HG02981 (cell line): ENCODE data around the gene HACD2.

Experiments used
- ATAC-seq: cut with Tn5 transposase; IDR thresholded peaks from one replicate; pipeline ENCODE4 v1.9.1; 2021; ENCODE audit warnings: mild to moderate bottlenecking, moderate library complexity; ENCODE audit not compliant: unreplicated experiment

HACD2 gene, protein sequence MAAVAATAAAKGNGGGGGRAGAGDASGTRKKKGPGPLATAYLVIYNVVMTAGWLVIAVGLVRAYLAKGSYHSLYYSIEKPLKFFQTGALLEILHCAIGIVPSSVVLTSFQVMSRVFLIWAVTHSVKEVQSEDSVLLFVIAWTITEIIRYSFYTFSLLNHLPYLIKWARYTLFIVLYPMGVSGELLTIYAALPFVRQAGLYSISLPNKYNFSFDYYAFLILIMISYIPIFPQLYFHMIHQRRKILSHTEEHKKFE

DNA sequence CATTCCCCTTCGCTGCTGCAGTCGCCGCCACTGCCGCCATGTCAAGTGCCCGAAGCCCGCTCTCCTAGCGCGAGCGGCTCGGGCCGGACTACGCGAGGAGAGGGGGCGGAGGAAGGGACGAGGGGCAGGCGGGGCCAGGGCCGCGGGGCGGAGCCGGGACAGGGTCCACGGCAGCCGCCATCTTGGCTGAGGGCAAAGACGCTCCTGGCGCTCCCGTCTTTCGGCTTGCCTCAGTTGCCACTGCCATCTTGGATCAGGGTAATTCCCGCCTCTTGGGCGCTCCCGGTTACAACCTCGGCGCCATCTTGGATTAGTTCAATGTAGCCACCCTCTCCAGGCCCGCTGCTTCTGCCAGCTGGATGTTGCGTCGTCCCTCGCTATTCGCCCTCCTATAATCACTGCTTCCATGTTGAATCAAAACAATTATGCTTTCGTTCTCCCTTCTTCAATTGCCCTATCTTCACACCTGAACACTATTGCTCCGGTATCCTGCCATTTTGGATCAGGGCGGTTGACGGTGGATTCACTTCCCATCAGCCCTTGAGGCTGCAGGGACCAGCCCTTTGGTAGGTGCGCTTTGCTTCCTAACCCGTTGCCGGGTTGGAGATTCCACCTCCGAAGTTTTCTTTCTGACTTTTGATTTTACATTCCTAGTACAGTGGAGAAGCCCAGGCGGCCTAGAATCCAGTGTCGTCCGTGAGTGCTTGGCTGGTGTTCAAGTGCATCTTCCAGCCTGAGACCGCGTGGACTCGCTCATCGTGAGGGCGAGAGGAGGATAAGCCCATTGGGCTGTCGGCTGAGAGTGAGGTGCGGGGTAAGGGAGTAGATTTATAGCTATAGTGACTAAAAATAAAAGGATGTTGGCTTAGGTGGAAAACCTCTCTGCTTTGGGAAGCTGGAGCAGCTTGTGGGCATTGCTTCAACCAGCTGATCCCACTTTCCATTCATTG, at the start of gene HACD2:
Gene HACD2, minus strand, starts transcription at position 66 of the 950 bp plus-strand sequence. Its CDS starts 26 bp downstream, at position 40.
- peak; percentile 93 for ATAC-seq

DNA sequence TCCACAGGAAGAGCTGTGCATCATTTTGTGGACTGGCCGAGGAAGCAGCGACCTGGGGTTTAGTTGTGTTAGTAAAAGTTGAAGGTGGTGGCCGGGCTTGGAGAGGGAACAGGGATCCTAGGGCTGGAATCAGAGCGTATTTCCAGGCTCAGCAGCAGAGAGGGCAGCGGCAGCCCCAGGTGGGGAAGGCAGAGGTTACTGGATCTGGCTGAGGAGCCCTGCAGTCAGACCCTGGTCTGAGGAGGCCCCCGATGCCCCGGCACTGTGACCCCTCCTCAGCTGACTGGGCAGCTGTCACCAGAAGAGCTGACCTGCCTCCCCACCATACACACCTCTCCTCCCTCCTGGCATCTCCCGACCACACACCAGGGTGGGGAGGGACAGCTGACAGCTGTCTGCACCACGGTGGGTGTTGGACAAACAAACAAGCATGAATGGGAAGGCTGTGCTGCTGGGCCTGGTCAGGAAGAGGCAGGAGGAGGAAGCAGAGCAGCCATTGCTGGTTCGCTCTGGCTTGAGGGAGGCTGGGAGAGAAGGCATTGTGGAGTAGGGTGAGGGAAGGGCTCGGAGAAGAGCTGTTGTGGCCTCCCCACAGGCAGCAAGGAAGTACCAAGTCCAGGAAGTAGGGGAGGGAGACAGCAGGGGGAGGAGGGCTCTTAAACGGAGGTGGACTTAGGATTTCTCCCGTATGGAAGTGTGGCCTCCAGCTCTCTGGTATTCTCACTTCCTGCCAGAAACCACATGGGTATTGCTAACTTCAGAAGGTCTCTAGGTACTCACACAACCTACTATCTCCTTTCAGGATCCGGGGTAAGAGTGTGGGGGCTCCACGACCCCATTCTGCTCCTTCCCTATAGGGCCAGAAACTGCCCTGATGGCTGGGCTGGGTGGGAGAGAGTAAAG, 49.5 kb upstream of the HACD2 start:
- no peak for ATAC-seq

DNA sequence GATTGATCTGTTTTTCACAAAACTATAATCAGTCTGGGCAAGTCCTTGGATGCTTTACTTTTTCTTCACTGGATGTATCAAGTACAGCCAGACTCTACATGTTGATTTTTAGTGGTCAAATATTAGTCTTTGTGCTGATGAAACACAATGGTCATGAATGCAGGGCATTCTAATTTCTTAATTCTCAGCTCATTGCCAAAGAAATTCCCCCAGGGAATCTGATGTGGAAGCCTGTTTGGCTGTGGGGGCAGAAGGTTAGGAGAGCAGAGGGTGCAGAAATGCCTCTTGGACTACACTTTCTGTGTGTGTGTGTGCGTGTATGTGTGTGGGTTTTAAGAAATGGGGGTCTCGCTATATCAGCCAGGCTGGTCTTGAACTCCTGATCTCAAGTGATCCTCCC, 48.7 kb upstream of the HACD2 start:
- ATAC-seq = no peak

DNA sequence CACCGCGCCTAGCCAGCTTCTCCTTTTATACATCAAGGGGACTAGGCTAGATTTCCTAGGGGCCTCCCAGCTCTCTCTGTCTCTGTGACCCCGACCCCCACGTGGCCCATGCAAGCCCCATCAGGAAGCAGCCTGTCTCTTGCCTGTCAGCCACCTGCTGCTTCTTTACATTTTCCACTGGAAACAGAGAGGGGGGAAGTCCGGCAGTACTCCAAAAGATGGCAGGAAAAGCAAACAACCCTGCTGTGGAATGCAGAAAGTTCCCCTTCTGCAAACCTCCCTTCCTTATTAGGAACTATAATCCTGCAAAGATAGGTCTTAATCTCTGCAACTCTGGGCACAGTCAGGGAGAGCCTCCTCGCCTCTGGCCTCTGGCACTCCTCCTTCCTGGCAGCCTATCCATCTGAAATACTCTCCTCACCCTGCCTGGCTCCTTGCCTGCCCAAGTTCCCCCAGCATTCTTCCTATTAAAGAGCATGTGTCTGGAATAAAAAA, 47.4 kb upstream of the HACD2 start:
- no peak for ATAC-seq

DNA sequence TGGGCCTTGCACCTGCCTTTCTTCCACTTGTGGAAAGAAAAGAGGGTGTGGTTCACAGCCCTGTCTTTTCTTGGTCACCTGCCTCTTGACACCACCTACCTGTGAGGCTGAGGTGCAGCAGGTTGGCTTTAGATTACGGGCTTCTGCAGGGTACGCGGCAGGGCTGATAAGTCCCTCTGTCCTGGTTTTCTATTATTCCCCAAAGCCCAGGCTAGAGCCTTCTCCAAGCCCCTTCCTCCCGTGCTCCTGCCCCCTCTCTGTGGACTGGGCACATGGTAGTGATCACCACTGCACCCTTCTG, 44.8 kb upstream of the HACD2 start:
- no peak for ATAC-seq

DNA sequence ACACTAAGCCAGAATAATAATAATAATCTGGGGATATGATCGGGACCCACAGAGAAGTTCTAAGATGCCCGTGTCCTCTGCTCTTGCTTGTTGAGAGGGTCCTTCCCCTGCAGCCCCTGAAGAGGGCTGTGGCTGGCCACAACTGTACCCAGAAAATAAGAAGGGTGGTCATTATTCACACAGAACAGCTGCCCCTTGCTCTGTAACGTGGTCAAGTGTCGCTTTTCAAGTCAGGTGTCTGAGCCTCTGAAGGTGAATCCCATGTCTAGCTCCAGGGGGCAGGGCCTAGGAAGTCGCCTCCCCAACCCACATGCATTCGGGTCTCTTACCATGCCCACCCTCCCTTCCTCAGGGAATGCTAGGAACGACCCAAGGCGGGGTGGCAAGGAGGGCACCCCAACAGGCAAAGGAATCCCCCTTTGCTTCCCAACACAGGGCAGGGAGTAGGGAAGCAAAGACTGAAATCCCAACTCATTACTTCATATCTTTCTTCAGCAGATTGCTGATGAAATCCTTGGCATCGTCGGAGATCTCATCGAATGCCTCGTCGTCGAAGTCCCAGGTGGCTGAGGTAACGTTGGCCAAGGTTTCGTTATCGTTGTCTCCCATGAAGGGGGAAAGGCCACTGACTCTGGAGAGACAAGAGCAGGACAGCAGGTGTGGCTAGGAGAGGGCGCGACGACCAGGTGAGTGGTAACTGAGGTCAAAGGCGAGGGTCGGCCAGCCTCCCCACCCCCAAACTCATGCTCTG, 44.3 kb upstream of the HACD2 start:
- ATAC-seq = no peak

DNA sequence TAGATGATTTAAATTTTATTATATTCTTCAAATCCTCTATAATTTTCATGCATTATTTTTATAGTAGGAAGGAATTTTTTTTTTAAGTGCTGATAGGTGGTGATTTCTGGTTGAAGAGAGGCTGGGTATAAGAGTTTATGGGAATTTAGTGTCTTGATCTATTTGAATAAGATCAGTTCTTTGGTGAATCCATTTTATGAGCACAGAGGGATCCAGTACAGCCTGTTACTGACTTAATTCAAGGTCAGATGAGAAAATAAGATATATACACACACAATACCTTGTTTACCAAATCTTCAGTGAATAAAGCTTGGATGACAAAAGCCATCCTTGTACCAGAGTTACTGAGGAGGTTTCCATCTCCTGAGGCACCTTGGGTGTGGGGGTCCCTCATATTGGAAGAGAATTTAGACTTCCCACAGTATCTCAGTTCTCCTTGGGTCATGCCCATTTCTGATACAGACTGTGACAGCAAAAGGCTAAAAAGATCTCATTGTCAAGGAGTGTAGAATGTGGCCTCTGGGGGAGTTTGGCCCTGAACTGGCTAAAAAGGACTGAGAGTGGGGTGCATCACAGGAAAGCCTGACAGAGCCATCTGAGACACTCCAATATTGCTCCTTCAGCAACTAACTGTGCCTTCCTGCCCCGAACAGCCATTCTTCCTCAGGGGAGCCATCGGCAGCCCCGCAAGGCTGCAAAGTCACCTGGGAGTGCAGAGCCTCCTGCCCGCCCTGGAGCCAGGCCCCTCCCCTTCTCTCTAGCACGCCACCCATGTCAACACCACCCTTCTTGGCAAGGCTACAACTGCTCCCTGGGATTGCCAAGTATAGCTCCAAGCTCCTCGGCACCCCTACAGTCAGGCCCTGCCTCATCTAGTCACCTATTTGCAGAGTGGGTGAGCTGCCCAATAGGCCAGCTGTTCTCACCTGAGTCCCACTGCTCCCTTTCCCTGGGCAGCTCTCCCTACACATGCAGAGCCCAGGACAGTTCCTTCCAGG, 43.1 kb upstream of the HACD2 start:
- no peak for ATAC-seq

DNA sequence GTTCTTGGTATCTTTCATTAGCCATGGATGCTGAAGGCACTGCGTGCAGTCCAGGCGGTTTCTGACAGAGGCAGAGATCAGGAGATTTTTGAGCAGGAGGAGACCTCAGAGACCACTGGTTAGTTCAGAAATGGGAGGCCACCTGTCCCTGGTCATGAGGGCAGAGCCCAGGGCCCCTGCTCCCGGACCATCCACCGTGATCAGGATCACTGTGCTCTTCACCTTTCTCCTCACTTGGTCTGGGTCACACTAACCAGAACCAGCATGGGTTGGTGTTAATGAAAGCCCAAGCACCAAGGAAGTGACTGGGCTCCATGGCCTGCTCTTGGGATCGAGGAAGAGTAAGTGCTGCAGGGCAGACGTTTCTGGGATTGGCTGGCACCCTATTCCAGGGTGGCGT, 42.0 kb upstream of the HACD2 start:
- no peak for ATAC-seq

DNA sequence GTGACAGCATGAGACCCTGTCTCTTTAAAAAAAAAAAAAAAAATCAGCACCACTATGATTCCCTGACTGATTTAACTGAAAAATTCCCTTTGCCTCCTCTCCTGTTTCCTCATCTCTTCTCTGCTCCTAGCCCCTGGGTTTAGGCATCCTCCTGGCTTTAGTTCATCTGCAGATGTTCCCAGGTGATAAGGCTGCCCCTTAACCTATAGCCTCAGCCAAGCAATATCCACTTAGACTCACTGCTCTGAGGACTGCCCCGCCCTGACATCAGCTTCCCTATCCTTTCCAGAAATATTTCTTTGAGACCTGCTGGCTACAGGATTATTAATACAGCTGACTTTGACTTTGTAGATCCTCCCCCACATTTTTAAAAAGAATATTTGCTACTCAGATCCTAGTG, 39.4 kb upstream of the HACD2 start:
- no peak for ATAC-seq

DNA sequence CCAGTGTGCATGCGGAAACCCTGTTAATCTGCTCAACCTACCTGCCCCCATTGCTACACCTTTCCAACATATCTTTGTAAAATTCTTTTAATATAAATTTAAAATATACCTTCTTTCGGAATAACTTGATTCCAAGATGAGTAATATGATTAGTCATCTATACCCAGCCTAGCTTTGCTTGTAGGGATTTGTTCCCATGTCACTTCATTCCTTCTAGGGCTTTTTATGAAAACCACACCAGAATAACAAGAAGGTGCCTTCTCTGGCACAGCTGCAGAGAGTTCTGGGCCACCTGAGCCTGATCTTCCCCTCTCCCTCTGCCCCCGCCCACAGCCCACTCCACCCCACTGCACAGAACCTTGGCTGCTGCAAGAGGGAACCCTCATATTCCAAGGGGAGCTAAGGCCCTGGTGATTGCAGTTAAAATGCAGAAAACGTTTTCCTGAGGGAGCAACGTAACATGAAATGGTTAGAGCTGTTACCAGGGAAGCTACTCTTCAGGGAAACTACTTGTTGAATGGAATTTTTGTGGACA, 38.6 kb upstream of the HACD2 start:
- ATAC-seq = no peak

DNA sequence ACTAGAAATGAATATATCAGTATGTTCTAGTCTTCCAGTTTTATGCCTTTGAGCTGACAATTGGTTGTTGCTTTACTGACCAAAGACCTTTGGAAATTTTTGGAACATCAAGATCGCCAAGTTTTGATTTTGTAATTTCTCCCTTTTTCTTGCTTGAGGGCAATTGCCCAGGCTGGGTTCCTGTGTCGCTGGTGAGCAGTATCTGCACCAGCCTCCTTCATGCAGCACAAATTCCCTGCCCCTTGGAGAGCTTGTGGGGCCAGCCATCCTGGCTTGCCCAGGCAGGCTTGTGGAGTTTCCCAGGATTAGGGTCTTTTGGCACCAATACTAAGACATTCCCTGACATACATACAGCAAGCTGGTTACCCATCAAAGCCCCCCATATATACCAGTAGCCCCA, 37.9 kb upstream of the HACD2 start:
- no peak for ATAC-seq

DNA sequence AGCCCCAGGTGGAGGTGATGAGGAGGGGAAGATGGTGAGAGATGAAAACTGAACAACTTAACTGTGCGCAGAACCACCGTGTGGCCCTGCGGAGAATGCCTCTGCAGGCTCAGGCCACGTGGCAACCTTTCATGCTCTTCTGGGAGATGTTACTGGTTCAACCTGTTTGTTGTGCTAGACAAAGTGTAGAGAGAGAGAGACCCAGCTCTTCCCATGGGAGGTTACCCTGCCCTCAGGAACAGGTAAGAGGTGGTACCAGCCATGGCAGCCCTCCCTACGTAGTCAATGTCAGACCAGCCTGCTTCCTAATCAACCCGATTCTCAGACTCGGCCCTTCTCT, 37.0 kb upstream of the HACD2 start:
- ATAC-seq = no peak

DNA sequence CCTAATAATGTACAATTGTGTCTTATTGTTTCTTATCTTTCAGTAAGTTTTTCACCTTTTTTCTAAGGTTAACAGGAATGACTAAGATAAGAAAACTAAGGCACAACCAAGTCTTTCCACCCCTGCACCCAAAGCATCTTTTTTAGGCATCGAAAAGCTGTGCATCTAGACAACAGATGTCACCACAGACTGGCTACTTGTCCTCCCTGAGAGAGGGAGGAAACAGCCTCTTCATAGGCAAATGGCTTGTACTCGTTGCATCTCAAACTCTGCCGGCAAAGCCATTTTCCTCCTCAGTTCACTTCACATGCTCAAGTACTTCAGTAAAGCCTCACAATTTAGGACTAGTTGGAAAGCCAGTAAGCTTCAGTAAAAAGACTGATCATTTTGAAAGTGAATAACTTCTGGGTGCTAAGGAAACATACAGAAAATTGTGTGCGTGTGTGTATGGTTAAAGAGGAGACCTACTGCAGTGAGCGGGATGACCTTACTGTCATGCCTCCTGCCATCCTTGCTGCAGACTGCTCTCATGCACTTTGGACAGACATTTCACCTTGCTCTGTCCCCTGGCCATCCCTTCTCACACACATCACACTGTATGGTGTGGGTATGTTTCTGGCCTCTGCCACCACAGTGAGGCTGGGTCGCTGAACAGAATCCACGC, 36.5 kb upstream of the HACD2 start:
- ATAC-seq = no peak

DNA sequence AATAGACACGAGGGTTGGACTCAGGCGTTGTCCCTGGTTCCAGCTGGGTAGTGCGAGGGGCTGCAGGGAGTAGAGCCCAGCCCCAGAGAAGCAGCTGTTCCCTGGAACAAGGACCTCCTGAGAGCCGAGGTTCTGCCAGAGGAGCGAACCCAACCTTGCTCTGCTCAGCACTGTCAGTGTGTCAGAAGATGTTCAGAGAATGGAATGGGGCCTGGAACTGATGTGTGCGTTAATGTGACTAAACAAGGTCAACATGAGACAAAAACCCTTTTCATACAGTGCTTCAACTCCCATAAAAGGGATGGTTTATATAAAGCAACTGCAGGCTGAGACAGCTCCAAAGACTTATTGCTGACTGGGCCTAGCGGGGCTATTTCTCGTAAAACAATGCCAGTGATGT, 35.5 kb upstream of the HACD2 start:
- no peak for ATAC-seq

DNA sequence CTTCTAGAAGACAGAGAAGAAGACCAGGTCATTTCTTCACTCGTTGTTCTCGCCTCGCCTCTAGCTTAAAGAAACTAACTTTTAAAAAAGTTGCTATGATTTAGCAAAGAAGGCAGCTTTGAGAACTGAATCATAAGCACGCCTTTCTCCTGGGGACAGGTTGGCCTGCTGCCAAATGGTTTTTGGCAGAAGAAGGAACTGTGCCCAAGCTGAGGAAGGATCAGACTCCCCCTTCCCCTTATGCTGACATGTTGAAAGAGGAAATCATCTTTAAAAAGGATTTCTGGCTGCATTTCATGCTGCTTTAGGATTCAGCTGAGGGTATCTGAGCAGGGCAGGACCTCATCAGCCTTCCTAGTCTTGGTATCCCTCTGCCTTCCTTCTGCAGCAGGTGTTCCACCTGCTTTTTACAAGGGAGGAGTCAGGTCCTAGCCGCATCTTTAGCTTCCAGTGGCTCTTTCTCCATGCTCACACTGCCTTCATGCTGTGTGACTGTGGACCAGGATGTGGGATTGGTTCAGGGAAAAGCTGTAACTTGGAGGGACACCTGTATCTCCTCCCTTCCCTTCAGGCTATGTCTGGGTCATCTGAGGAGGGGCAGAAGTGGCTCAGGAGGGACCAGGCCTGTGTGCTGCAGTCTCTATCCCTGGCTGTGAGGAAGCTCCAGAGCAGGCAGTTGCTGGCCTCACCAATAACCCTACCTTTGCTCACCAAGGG, 34.1 kb upstream of the HACD2 start:
- no peak for ATAC-seq

DNA sequence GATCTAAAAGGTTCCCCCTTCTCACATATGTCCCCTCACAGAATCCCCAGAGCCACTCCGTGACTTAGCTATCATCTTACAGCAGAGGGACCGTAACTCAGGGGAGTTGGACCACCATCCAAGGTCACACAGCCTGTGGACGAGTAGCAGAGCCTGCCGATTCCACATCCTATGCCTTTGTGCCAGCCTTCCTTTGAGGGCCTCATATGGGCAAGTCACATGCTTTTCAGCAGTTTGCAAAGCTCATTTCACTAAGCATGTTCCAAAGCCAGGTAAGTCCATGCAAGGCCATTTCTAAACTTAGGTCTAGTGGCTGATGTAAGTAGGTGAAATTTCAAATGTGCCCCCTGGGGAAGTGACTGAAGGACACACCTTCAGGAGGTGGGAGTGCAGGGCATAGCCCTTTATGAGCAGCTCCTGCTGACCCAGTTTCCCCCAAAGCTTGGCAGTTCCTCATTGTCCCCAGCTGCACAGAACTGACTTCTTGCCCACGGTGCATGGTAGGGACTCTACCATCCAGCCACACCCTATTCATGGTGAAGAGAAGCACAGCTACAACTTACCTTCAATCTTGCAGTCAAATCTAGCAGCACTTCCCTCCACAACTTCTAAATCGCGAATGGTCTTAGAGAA, 33.3 kb upstream of the HACD2 start:
- ATAC-seq = no peak

DNA sequence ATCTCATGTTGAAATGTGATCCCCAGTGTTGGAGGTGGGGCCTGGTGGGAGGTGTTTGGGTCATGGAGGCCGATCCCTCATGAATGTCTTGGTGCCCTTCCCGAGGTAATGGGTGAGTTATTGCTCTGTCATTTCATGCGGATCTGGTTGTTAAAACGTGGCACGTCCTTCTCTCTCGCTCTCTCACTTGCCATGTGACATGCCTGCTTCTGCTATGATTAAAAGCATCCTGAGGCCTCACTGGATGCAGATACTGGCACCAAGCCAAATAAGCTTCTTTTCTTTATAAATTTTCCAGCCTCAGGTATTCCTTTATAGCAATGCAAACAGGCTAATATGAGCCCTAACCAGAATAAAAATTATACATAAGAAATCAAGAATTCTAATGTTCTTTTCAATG, 31.7 kb upstream of the HACD2 start:
- no peak for ATAC-seq

DNA sequence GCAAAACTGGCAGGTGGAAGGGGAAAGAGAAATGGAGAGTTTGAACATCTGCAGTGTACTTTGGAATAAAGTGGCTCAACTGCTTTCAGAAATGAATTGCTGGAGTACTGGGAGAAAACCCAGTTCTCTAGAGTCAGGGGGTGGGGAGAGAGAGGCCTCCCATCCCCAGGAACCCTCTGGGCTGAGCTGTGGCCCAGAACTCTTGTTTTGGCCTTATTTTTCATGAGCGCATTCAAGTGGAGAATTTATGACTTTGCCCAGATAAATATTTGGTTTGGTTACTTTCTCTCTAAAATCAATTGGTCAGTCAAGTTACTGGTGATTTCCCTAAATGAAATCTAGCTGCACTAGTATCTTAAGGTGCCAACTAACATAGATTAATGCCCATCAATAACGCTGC, 28.7 kb upstream of the HACD2 start:
- no peak for ATAC-seq
